Stomach (tissue), 9 donors: Measurements from ENCODE around the gene PCDHGC3. TPM values are rescaled to one million over a fixed set of nuclear protein-coding genes. Genes with fewer than 3 reads are reported as not detected.

Source experiments
- DNase-seq, 2 donors: peaks; one replicate each; pipeline versions ENCODE4 v3.0.0 to v3.0.0-alpha.2; 2013 to 2019
- H3K27ac ChIP-seq, 5 donors: fragments of 200-600 bp in 4 of 5; sonication (generic) in 4 of 5; one replicate each; pipeline ENCODE4 v1.5.1; 2013 to 2019; ENCODE audit warnings: mild to moderate bottlenecking in 1 of 5, moderate library complexity in 1 of 5
- H3K27me3 ChIP-seq, 3 donors: fragments of 200-600 bp; sonication (generic); one replicate each; pipeline ENCODE4 v1.5.1; 2017 to 2019; ENCODE audit warnings: mixed run types in 1 of 3
- H3K36me3 ChIP-seq, 4 donors: fragments of 200-600 bp; sonication (generic); 1 replicate in 3 of 4; 2 replicates in 1 of 4; pipeline ENCODE4 v1.5.1; 2016 to 2019
- H3K4me1 ChIP-seq, 4 donors: fragments of 200-600 bp; sonication (generic); one replicate each; pipeline ENCODE4 v1.5.1; 2016 to 2019
- H3K4me3 ChIP-seq, 4 donors: fragments of 200-600 bp; sonication (generic) in 3 of 4; one replicate each; pipeline ENCODE4 v1.5.1; 2016 to 2019; ENCODE audit warnings: mild to moderate bottlenecking in 1 of 4
- H3K9me3 ChIP-seq, 4 donors: fragments of 200-600 bp; sonication (generic); one replicate each; pipeline ENCODE4 v1.5.1; 2016 to 2019
- EP300 ChIP-seq: sonication (generic); formaldehyde crosslinking; IDR thresholded peaks from one replicate; pipeline ENCODE4 v1.6.1; 2017; ENCODE audit warnings: antibody characterized with exemption
- POLR2A ChIP-seq, 4 donors: fragments of 450-650 bp; IDR thresholded peaks; one replicate each; pipeline ENCODE4 v1.6.1; 2016; ENCODE audit warnings: antibody characterized with exemption in 4 of 4, control low read depth in 2 of 4, mild to moderate bottlenecking in 1 of 4, moderate library complexity in 1 of 4
- POLR2AphosphoS5 ChIP-seq, 3 donors: sonication (generic); formaldehyde crosslinking; IDR thresholded peaks; one replicate each; pipeline ENCODE4 v1.6.1; 2016; ENCODE audit warnings: antibody characterized with exemption in 3 of 3
- WGBS, 5 donors: extraction: QIAGEN DNeasy Blood & Tissue Kit in 3 of 5; methylation state at CpG; one replicate each; pipeline versions ENCODE4 v1.1.5 to v1.1.7; 2013 to 2018; 5-methylcytosine and 5-hydroxymethylcytosine counted together
- intact Hi-C: fragments of 100-400 bp; cut with DNase I; formaldehyde crosslinking; loops from one replicate; pipeline ENCODE4 v1.15.1; 2023; ENCODE audit warnings: low total_unique reads
- polyA plus RNA-seq, 3 donors: library from polyadenylated mRNA; stranded (reverse); fragments of 200-250 nt; gene quantifications; one replicate each; pipeline ENCODE4 v1.2.3, GENCODE V29; 2013
- total RNA-seq, 5 donors: library from RNA; depleted of rRNA; stranded (reverse); fragments of >200 nt; gene quantifications; one replicate each; pipeline versions ENCODE4 v1.1.0 to v1.2.3, GENCODE V29; 2014 to 2016
- TF ChIP-seq, protein P1 (sequence below), 7 experiments: fragments of 450-650 bp in 4 of 7; fragments of 200-600 bp in 3 of 7; sonication (generic) in 3 of 7; IDR thresholded peaks; one replicate each; pipeline ENCODE4 v1.5.1; 2016 to 2019; ENCODE audit warnings: antibody characterized with exemption in 7 of 7, control low read depth in 2 of 7, mild to moderate bottlenecking in 1 of 7
- donor health status: healthy with polysubstance abuse.
- donor health status: Bipolar disorder and iron deficiency.
- donor health status: healthy.

Gene PCDHGC3
- total and polyA plus RNA-seq, 8 donors: 7.6 to 35.8 (median 20.0) TPM

DNA sequence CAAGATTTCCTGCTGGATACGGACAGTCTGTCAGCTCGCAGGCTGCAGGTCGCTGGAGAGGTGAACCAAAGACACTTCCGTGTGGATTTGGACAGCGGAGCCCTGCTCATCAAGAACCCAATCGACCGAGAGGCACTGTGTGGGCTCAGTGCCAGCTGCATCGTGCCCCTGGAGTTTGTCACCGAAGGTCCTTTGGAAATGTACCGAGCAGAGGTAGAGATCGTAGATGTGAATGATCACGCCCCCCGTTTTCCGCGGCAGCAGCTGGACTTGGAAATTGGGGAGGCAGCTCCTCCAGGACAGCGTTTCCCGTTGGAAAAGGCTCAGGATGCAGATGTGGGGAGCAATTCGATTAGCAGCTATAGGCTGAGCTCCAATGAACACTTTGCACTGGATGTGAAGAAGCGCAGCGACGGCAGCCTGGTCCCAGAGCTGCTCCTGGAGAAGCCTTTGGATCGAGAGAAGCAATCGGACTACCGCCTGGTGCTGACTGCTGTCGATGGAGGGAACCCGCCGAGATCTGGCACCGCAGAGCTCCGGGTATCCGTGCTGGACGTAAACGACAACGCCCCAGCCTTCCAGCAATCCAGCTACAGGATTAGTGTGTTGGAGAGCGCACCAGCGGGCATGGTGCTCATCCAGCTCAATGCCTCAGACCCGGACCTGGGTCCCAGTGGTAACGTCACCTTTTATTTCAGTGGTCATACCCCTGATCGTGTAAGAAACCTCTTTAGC is 9.7 kb downstream of the PCDHGC3 start:
- H3K36me3 ChIP-seq: peaks cover 0 to 38% (median 0%) of the 10 kb centered on the region in 4 donors
- no peak for TF ChIP-seq POLR2AphosphoS5 (IDR thresholded peaks at IDR 0.05)
- H3K9me3 ChIP-seq: peaks cover 0 to 11% (median 0%) of the 10 kb centered on the region in 4 donors
- DNase-seq: no peak
- H3K4me3 ChIP-seq: peak overlapping the region; percentile 39 to 46 (median 41)
- 32 to 55% (median 36%) methylated on average over 36 to 38 of the region's 38 CpGs for WGBS, 5 donors
- peaks cover 18 to 49% (median 29%) of the 10 kb centered on the region in 4 donors for H3K4me1 ChIP-seq
- H3K27me3 ChIP-seq: peaks cover 0 to 72% (median 21%) of the 10 kb centered on the region in 3 donors
- intact Hi-C loops: no loop called here
- peak overlapping the region in 1 of 5 donors; percentile 13 for H3K27ac ChIP-seq

DNA sequence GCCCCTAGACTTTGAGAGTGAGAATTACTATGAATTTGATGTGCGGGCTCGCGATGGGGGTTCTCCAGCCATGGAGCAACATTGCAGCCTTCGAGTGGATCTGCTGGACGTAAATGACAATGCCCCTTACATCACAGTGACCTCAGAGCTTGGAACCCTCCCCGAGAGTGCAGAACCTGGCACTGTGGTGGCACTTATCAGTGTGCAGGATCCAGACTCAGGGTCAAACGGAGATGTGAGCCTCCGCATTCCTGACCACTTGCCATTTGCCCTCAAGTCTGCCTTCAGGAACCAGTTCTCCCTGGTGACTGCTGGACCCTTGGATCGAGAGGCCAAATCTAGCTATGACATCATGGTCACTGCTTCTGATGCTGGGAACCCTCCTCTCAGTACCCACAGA is 10.3 kb downstream of the PCDHGC3 start:
- TF ChIP-seq, protein P1, sequence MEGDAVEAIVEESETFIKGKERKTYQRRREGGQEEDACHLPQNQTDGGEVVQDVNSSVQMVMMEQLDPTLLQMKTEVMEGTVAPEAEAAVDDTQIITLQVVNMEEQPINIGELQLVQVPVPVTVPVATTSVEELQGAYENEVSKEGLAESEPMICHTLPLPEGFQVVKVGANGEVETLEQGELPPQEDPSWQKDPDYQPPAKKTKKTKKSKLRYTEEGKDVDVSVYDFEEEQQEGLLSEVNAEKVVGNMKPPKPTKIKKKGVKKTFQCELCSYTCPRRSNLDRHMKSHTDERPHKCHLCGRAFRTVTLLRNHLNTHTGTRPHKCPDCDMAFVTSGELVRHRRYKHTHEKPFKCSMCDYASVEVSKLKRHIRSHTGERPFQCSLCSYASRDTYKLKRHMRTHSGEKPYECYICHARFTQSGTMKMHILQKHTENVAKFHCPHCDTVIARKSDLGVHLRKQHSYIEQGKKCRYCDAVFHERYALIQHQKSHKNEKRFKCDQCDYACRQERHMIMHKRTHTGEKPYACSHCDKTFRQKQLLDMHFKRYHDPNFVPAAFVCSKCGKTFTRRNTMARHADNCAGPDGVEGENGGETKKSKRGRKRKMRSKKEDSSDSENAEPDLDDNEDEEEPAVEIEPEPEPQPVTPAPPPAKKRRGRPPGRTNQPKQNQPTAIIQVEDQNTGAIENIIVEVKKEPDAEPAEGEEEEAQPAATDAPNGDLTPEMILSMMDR (IDR thresholded peaks at IDR 0.05): no peak
- TF ChIP-seq POLR2AphosphoS5 (IDR thresholded peaks at IDR 0.05) (no peak), EP300 (no peak), POLR2A (IDR thresholded peaks at IDR 0.05) (no peak)
- H3K27me3 ChIP-seq: peaks cover 0 to 78% (median 27%) of the 10 kb centered on the region in 3 donors
- peaks cover 18 to 43% (median 26%) of the 10 kb centered on the region in 4 donors for H3K4me1 ChIP-seq
- H3K4me3 ChIP-seq: no peak overlapping the region
- H3K27ac ChIP-seq: no peak overlapping the region
- H3K9me3 ChIP-seq: peaks cover 0 to 11% (median 0%) of the 10 kb centered on the region in 4 donors
- peaks cover 0 to 43% (median 0%) of the 10 kb centered on the region in 4 donors for H3K36me3 ChIP-seq
- WGBS, 5 donors: 81 to 94% (median 90%) methylated on average over 8 to 9 of the region's 9 CpGs
- DNase-seq: no peak
- intact Hi-C loops: no loop called here

DNA sequence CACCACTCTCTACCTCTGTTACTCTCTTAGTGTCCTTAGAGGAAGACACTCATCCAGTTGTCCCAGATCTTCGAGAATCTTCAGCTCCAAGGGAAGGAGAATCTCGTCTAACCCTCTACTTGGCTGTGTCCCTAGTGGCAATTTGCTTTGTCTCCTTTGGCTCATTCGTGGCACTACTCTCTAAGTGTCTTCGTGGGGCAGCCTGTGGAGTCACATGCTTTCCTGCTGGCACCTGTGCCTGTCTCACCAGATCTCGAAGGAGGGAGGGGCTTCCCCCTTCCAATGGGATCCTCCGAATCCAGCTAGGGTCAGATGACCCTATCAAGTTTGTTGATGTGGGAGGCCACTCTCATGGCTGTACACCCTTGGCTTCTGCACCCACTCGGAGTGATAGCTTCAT is 11.4 kb downstream of the PCDHGC3 start:
- Histone ChIP-seq H3K4me3 (no peak overlapping the region), H3K9me3 (peaks cover 0 to 19% (median 0%) of the 10 kb centered on the region in 4 donors), H3K27ac (no peak overlapping the region), H3K4me1 (peaks cover 22 to 48% (median 33%) of the 10 kb centered on the region in 4 donors), H3K36me3 (peaks cover 0 to 50% (median 0%) of the 10 kb centered on the region in 4 donors), H3K27me3 (peaks cover 0 to 88% (median 38%) of the 10 kb centered on the region in 3 donors)
- DNase-seq: no peak
- 69 to 83% (median 81%) methylated on average over 6 to 7 of the region's 7 CpGs for WGBS, 5 donors
- intact Hi-C loops: no loop called here
- TF ChIP-seq, protein P1 (IDR thresholded peaks at IDR 0.05): no peak
- TF ChIP-seq POLR2AphosphoS5 (IDR thresholded peaks at IDR 0.05) (no peak), EP300 (no peak), POLR2A (IDR thresholded peaks at IDR 0.05) (no peak)

DNA sequence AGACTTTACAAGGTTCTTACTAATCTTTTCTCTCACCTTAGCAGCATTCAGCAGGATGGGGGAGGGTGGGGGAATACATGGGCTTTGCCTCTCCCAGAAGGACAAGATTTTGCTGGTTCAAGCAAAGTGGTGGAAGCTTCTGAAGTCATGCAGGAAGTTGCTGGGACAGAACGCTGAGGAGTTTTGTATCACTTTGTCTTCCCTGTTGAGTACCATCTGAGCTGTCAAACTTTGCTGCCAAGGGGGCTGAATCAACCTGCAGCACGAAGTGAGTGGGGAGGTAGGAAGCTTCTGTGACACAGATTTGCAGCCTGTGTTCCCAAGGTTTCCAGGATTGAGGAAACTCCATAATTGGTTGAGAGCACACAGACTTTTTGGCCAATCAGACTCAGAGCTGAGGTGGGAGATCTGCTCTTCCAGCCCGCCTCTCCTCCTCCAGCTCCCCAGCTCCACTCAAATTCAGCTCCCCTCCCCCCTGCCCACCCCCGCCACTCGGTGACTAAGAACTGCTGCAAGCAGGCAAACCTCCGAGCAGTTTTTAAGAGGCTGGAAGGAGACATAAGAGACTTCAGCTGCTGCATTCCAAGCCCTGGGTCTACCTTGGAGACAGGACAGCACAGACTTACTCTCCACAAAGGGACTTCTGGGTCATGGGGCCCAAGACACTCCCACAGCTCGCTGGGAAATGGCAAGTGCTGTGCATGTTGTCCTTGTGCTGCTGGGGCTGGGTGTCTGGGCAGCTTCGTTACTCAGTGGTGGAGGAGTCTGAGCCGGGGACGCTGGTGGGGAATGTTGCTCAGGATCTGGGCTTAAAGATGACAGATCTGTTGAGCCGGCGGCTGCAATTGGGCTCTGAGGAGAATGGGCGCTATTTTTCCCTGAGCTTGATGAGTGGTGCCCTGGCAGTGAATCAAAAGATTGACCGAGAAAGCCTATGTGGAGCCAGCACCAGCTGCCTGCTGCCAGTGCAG is 13.1 kb downstream of the PCDHGC3 start, which contains the start of gene PCDHGC5:
PCDHGC5 (plus strand) TSS at position 491 of the 971 bp plus-strand sequence; CDS start at position 651, 160 bp downstream.
- peaks cover 0 to 22% (median 0%) of the 10 kb centered on the region in 4 donors for H3K9me3 ChIP-seq
- H3K4me3 ChIP-seq: no peak within 1 kb of the TSS
- peaks cover 0 to 91% (median 44%) of the 10 kb centered on the region in 3 donors for H3K27me3 ChIP-seq
- DNase-seq: no peak
- peak within 1 kb of the TSS in 1 of 5 donors; percentile 36 for H3K27ac ChIP-seq
- H3K36me3 ChIP-seq: peaks cover 0 to 50% (median 0%) of the 10 kb centered on the region in 4 donors
- WGBS, 5 donors: 57 to 65% (median 63%) methylated on average over 14 of the region's 14 CpGs
- intact Hi-C loops: no loop called here
- H3K4me1 ChIP-seq: peaks cover 23 to 60% (median 41%) of the 10 kb centered on the region in 4 donors
- TF ChIP-seq, protein P1 (IDR thresholded peaks at IDR 0.05): no peak
- TF ChIP-seq POLR2AphosphoS5 (IDR thresholded peaks at IDR 0.05): no peak
- no peak for TF ChIP-seq POLR2A (IDR thresholded peaks at IDR 0.05)
- no peak for TF ChIP-seq EP300
